Natural killer cell treated with Interleukin-12 subunit alpha and Interleukin-12 subunit beta and Interleukin-15 and Interleukin-18, amount 100 ng/mL, for 72 hours (primary cell): ENCODE results near the gene FLG2. TPM values are rescaled to one million over a fixed set of nuclear protein-coding genes. Genes with fewer than 3 reads are reported as not detected.
"Not testable (repeated sequence)": the region's sequence is repeated elsewhere in the genome, so short reads cannot be mapped to it uniquely, and the experiment has no call there.

ENCODE experiments used
- ATAC-seq, 2 donors: fragments of 150-1000 bp; cut with Tn5 transposase in 1 of 2; sonication (Bioruptor Pico), chemical (Tn5 transposase) in 1 of 2; 2 replicates each; pipeline ENCODE4 v1.10.0; 2021
- DNase-seq: peaks from one replicate; pipeline ENCODE4 v3.0.0; 2022; ENCODE audit warnings: low spot score
- H3K27ac Mint-ChIP-seq, 2 donors: 1 replicate in 1 of 2; 2 replicates in 1 of 2; pipeline ENCODE4 v1.8.0; 2022; ENCODE audit warnings: mixed read lengths in 2 of 2, mild to moderate bottlenecking in 1 of 2, moderate library complexity in 1 of 2
- H3K27me3 Mint-ChIP-seq, 2 donors: 1 replicate in 1 of 2; 2 replicates in 1 of 2; pipeline ENCODE4 v1.8.0; 2022; ENCODE audit warnings: mixed read lengths in 2 of 2
- H3K36me3 Mint-ChIP-seq: one replicate; pipeline ENCODE4 v1.8.0; 2022; ENCODE audit warnings: mixed read lengths
- H3K4me1 Mint-ChIP-seq, 2 donors: 1 replicate in 1 of 2; 2 replicates in 1 of 2; pipeline ENCODE4 v1.8.0; 2022; ENCODE audit warnings: low read depth in 2 of 2, mixed read lengths in 2 of 2, mild to moderate bottlenecking in 1 of 2
- H3K4me3 Mint-ChIP-seq: one replicate; pipeline ENCODE4 v1.8.0; 2022; ENCODE audit warnings: mixed read lengths
- H3K9me3 Mint-ChIP-seq: 2 replicates; pipeline ENCODE4 v1.8.0; 2022; ENCODE audit warnings: mixed read lengths
- total RNA-seq, 2 donors: library from RNA; stranded (reverse); gene quantifications; one replicate each; pipeline ENCODE4 v1.2.3, GENCODE V29; 2022

Gene FLG2
- total RNA-seq, 2 donors from 2014 or later = not detected

GRCh38 chr1:152306123-152306522 lies 53.7 kb downstream of the FLG2 start:
- H3K27me3 Mint-ChIP-seq, H3K4me3 Mint-ChIP-seq, H3K9me3 Mint-ChIP-seq, H3K4me1 Mint-ChIP-seq, H3K27ac Mint-ChIP-seq, H3K36me3 Mint-ChIP-seq, ATAC-seq, DNase-seq: not testable (repeated sequence)

DNA sequence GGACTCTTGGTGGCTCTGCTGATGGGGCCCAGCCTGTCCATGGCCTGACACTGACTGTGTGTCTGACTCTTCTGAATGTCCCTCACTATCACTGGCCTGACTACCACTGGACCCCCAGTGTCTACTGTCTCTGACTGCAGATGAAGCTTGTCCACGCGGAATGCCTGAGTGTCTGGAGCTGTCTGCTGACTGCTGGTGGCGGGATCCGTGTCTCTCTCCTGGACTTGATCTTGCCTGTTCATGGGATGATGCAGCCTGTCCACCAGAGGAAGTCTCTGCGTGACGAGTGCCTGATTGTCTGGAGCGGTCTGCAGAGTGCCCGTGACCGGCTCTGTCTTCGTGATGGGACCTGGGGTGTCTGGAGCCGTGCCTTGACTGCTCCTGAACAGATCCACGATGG lies 55.0 kb downstream of the FLG2 start:
- not testable (repeated sequence) for H3K9me3 Mint-ChIP-seq, H3K36me3 Mint-ChIP-seq, H3K4me1 Mint-ChIP-seq, ATAC-seq, H3K4me3 Mint-ChIP-seq, H3K27ac Mint-ChIP-seq, H3K27me3 Mint-ChIP-seq, DNase-seq

GRCh38 chr1:152303139-152303872 lies 56.5 kb downstream of the FLG2 start:
- H3K9me3 Mint-ChIP-seq, H3K4me3 Mint-ChIP-seq, H3K27ac Mint-ChIP-seq, H3K36me3 Mint-ChIP-seq, ATAC-seq, H3K4me1 Mint-ChIP-seq, DNase-seq: not testable (repeated sequence)
- H3K27me3 Mint-ChIP-seq = peaks cover 7 to 10% of the 10 kb centered on the region in 2 donors

Other genes starting within 250 kb of the FLG2 start
- under 1 TPM in 1 of 2 donors, not detected in 1; 0.08 TPM for gene TCHH, start 244.6 kb downstream of the FLG2 start, total RNA-seq
- gene RPTN, start 200.8 kb downstream of the FLG2 start, total RNA-seq = not detected
- not detected for gene HRNR, start 135.8 kb downstream of the FLG2 start, total RNA-seq
- gene FLG, start 34.8 kb downstream of the FLG2 start, total RNA-seq = not detected
- not detected for gene CRNN, start 54.3 kb upstream of the FLG2 start, total RNA-seq
- not detected for gene LCE5A, start 150.8 kb upstream of the FLG2 start, total RNA-seq
- gene CRCT1, start 154.5 kb upstream of the FLG2 start, total RNA-seq = not detected
- gene LCE3E, start 206.8 kb upstream of the FLG2 start, total RNA-seq = not detected
- gene LCE3D, start 220.5 kb upstream of the FLG2 start, total RNA-seq = not detected
- gene LCE3C, start 240.2 kb upstream of the FLG2 start, total RNA-seq = not detected